NCI-H1436 (cell line): ENCODE results near the gene LHX2.

ENCODE experiments used
- DNase-seq: peaks from one replicate; lab custom pipeline; 2025; lab: John Stamatoyannopoulos, UW

The LHX2 gene

GRCh38 chr9:124062172-124062571, 50.6 kb downstream of the LHX2 start:
- DNase-seq, result no peak

- no peak for DNase-seq
Measured at GRCh38 chr9:124066783-124067577, 55.4 kb downstream of the LHX2 start.

GRCh38 chr9:124068251-124068650, 56.7 kb downstream of the LHX2 start:
- DNase-seq, result no peak

GRCh38 chr9:124074746-124075145, 63.2 kb downstream of the LHX2 start:
- DNase-seq, result no peak

GRCh38 chr9:124075761-124076160, 64.2 kb downstream of the LHX2 start:
- DNase-seq, result no peak

- no peak for DNase-seq
Measured at GRCh38 chr9:124077915-124078572, 66.5 kb downstream of the LHX2 start.

- DNase-seq, result no peak
Measured at GRCh38 chr9:124078641-124079040, 67.1 kb downstream of the LHX2 start.

- DNase-seq, result no peak
Measured at GRCh38 chr9:124079176-124079925, 67.8 kb downstream of the LHX2 start.

GRCh38 chr9:124082622-124083021, 71.1 kb downstream of the LHX2 start:
- DNase-seq, result no peak
